Fibroblast of skin of right quadriceps (primary cell): ENCODE results near the gene C4orf36.
A peak's percentile ranks its signal among the peaks of the same experiment; 100 is the strongest.

Experiments used
- DNase-seq: peaks from one replicate; pipeline ENCODE4 v3.0.0-alpha.2; 2013

C4orf36 gene

DNA sequence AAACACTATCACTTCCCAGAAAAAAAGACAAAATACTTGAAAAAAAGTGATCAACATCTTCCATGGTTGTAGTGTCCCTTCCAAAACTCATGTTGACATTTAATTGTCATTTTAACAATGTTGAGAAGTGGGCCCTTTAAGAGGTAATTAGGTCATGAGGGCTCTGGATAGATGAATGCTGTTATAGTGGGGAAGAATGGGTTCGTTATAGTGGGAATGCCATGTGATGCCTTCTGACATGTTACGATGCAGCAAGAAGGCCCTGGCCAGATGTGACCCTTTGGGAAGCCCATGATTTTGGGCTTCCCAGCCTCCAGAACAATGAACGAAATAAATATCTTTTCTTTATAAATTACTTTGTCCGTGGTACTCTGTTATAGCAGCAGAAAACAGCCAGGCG is 39.0 kb downstream of the C4orf36 start:
- no peak for DNase-seq

DNA sequence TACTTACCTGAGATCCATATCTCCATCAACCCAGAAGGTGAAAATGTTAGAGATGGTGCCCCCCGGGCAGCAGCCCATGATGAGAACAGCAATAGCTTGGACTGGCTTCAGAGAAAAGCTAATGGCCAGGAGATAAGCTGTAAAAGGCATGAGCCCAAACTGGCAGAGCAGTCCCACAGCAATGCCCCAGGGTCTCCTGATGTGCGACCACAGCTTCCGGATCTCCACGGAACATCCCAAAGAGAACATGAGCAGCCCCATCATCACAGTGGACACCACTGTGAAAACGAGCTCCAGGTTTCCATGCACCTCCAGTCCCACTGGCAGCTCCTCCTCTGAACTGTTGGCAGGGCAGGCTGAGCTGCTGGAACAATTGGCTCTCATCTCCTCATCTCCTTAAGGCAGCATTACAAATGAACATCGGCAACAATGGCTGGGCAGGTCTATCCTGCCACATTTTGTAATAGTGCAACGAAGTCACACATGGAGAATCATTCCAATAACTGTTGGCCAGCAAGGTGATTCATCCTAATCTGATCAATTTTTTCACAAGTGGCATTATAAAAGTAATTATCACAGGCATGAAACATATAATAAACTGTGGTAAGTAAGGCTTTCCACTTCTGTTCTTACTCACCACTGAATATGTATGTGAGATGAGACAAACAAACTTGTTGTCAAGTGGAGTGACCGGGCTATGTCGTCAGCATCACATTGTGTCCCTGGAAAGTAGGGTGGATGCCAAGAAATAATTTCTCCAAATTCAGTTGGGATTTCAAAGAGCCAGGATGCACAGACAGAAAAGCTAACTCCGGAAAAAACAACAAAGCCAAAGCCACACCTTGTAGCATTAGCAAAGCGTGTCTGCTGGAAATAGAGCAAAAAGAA is 43.2 kb downstream of the C4orf36 start, which contains the start of gene SLC10A6:
Gene SLC10A6, minus strand, starts transcription at position 653 of the 888 bp plus-strand sequence. Its CDS starts 269 bp downstream, at position 384.
- no peak for DNase-seq

DNA sequence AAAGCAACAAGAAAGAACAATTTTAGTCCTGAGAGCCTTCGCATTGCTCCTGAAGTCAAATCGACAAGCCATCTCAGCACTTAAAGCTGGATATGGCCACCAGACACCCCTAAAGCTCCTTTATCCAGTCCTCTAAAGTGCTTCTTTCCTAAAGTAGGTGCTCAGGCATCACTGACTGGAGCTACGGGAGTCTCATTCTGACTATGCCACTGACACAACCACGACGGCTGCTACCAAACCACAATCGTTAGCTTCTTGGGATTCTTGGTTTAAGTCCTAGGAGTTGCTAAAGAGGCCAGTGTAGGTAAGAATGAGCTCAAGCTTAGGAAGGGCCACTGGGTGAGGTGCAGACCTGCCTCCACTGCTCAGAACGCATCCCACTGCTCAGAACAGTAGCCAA is 44.1 kb downstream of the C4orf36 start:
- DNase-seq = peak; percentile 74

DNA sequence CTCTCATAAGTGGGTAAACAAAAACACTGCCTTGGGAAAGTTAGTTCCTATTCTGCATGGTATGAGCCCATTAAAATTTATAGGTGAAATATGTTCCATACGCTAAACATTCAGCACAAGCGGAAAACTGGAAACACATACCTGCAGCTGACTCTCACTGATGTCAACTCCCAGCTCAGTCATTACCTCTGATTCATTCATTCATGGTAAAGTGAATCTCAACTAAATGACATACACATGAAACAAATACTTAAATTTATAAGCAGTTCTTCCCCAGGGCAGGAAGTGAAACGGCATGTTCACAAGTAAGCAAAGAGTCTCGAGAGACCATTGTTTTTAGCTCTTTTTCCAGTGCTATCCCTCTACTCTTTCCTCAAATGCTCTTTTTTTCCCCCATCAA is 44.7 kb downstream of the C4orf36 start:
- no peak for DNase-seq

DNA sequence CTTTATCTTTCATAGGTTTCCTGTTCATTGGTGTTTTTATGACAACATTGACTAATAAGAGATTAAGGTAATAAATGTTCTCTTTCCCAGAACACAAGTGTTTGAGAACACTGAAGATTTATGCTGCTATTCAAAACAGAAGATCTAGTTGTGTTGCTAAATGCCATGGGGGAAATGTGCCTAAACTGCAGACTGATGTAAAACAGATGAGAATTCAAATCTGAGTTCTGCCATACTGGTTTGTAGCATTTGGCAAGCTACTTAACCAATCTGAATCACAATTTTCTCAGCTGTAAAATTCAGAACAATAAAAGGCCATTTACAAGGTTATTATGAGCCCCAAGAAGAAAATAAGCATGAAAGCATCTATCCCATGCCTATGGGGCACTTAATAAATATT is 45.3 kb downstream of the C4orf36 start:
- DNase-seq = peak; percentile 39

DNA sequence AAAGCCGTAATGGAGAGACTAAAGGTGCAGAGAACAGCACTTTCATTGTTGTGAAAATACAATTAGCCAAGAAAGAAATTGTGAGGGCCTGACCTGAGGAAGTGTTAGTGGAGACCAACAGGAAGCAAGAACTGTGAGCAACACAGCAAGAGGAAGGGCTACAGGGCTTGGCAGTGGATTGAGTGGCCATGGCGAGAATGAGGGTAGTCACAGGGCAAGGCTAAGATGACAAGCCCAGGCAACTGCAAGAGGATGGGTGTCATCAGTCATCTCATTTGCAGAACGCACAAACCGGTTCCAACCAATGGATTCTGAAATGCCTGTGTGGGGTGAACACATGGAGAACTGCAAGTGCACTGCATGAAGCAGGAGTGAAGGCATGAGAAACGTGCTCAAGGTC is 46.6 kb downstream of the C4orf36 start:
- no peak for DNase-seq

DNA sequence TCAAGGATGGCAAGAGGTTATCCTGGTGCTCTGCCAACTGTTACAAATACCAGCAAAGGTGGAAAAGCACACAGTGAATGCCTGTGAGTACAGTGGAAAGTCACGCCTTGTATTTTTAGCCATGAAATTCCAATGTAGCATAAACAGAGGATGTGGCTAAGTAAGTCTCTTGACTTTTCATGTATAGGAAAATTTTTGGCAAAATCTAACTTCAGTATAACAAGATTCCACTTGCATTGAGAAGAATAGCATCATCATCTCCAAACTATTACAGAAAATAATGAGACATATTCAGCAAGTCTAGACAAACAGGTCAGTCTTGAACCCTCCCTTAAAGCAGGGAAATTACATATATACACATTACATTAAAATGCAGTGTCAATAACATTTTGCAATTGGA is 50.9 kb downstream of the C4orf36 start:
- no peak for DNase-seq

DNA sequence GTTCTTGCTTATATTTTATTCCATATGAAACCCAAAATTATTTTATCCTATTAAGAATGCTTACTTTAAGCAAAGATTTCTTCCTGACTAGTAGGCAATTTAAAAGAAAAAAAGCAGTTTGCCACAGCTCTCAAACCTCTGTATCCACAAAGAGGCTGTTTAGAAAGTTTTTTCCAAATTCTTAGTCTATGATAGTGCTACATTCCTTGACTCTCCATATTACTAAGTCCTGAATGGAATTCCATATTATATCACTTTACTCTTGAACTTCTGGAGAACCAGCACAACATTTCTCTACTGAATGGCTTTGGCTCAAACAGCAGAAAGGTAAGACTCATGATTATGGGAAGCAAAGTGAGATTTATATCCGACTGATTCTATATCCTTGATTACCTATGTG is 51.4 kb downstream of the C4orf36 start:
- DNase-seq = peak; percentile 25

DNA sequence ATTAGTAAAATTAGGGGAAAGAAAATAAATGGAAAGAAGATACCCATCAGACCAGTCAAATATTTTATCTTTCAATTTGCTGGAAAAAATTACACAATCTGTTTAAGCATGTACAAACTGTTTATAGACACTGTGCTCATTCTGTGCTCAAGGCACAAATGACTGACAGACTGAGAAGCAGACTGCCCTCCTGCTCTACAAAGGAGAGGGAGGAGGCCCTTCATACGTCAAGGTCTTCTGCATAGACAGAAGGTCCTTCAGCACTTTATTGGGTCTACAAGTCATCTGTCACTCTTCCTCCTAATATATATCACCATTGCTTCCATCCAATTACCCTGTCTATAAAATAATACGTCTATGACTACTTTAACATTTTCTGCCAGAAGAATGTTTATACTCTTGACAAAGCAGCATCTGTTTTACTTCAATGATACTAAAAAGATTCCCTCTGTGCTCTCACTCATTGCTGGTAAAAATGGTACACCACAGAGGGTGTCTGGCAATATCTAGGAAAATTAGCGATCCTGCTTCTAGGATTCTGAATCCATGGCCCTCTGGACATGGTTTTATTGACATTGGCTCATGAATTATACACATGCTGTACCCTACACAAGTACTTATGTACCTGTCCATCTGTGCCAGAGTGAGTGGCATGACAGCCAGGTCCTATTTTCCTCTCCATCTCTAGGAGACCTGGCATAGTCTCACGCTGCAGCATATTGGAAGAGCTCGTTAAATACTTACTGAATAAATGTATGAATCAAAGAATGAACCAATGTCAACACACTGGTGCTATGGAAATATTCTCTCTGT is 54.3 kb downstream of the C4orf36 start:
- no peak for DNase-seq

DNA sequence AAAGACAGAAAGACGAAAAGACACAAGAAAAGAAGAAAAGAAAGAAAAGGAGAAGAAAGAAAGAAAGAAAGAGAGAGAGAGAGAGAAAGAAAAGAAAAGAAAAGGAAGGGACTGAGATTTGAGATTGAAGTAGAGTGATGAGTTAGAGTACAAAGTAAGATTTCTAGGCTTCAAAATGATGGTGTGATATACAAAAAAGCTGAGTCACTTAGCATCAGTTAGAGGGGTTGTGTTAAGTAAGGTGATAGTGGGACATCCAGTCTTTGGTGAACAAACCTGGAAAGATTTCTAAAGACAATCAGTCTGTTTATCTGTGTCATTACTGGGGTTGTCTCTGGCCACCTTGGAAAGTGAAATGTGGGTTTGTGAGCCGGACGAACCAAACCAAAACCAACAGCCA is 56.5 kb downstream of the C4orf36 start:
- no peak for DNase-seq

DNA sequence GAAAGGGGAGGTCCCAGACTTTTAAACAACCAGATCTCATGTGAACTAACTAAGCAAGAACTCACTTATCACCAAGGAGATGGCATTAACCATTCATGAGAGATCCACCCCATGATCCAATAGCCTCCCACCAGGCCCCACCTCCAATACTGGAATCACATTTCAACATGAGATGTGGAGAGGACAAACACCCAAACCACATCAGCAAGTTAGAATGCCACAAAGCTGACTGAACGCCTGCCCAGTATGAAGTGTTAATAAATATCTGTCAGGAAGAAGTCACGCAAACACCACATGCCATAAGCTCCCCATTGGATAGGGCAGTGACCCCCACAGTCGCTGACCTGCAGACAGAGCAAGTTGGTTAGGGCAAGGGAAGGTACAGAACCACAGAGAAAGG is 57.3 kb downstream of the C4orf36 start:
- peak; percentile 82 for DNase-seq

DNA sequence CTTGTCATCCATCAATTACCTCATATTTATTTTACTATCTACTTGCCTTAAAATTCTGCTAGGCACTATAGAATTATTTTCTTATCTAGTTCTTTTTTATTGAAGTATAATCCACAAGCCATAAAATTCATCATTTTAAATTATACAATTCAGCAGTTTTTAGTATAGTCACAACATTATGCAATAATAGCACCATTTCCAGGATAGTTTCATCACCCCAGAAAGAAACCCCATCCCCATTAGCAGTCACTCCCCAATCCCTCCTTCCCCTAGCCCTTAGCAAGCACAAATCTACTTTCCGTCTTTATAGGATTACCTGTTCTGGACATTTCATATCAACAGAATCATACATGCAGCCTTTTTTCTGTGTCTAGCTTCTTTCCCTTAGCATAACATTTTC is 58.6 kb downstream of the C4orf36 start:
- no peak for DNase-seq

DNA sequence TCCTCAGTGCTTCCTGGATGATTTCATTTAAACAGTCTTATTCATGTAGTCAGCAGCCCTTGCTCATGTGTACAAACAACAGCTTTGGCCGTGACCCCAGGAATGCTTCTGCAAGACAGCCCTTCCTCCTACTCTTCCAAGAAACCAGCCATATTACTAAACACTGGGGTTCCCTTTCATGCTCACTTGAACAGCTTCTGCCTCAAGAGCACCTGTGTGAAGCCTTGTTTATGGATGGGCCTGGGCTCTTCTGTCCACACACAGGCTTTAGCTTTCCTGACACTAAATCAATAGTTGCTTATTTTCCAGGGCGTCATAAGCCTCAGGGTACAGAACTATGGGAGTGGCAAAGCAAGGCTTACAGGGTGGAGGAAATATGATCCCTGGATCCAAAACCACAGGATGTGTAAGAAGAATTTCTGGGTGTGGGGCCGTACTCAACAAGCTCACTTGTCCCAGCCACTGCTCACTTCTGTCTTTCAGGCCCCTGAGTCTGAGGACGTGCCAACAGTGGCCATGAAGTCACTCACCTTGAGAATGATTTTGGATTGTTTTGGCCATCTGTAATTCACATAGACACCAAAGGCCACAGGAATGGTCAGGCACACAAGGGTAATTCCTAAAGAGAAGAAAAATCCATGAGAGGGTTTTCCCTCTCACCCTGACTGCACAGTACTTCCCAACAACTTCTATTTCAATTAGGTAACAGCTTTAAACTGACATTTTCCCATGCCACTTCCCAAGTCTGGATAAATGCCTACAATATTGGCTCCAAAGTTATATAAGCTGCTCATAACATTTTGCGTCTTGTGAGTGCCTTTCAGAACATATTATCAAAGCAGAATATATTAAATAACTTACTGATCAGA is 60.7 kb downstream of the C4orf36 start:
- peak; percentile 89 for DNase-seq
